ENCODE results near the gene MOB1B. TPM values are rescaled to one million over a fixed set of nuclear protein-coding genes. Genes with fewer than 3 reads are reported as not detected.
"Not testable (repeated sequence)": the region's sequence is repeated elsewhere in the genome, so short reads cannot be mapped to it uniquely, and the experiment has no call there.

The MOB1B gene
- total RNA-seq, 1 donor from 2014 or later = 23.4 TPM

- no peak for DNase-seq (ENCODE audit: low spot score)
Observed at GRCh38 chr4:70956549-70957210, 54.5 kb downstream of the MOB1B start.

- DNase-seq (ENCODE audit: low spot score) = no peak
Observed at GRCh38 chr4:70958681-70959080, 56.5 kb downstream of the MOB1B start.

- no peak for DNase-seq (ENCODE audit: low spot score)
Observed at GRCh38 chr4:70969076-70969475, 66.9 kb downstream of the MOB1B start.

GRCh38 chr4:70976252-70976651 is 74.1 kb downstream of the MOB1B start:
- no peak for DNase-seq (ENCODE audit: low spot score)

GRCh38 chr4:70979445-70980008 is 77.4 kb downstream of the MOB1B start:
- no peak for DNase-seq (ENCODE audit: low spot score)

- no peak for DNase-seq (ENCODE audit: low spot score)
Observed at GRCh38 chr4:70980196-70980595, 78.0 kb downstream of the MOB1B start.

GRCh38 chr4:70984106-70984505 is 81.9 kb downstream of the MOB1B start:
- DNase-seq (ENCODE audit: low spot score) = no peak

GRCh38 chr4:70984589-70984988 is 82.4 kb downstream of the MOB1B start:
- DNase-seq (ENCODE audit: low spot score) = no peak

- DNase-seq (ENCODE audit: low spot score) = no peak
Observed at GRCh38 chr4:70991596-70991995, 89.4 kb downstream of the MOB1B start.

- DNase-seq (ENCODE audit: low spot score) = no peak
Observed at GRCh38 chr4:70992391-70992881, 90.3 kb downstream of the MOB1B start.

GRCh38 chr4:70993181-70994068 is 91.3 kb downstream of the MOB1B start, which contains the start of gene DCK:
Gene DCK, plus strand, starts transcription at chr4:70993649. Its CDS starts 187 bp downstream, at chr4:70993836.
- DNase-seq (ENCODE audit: low spot score) = peak; percentile 90

- no peak for DNase-seq (ENCODE audit: low spot score)
Observed at GRCh38 chr4:70994069-70994366, 91.8 kb downstream of the MOB1B start.

- no peak for DNase-seq (ENCODE audit: low spot score)
Observed at GRCh38 chr4:70994387-70995099, 92.4 kb downstream of the MOB1B start.

GRCh38 chr4:70996018-70996360 is 93.8 kb downstream of the MOB1B start:
- no peak for DNase-seq (ENCODE audit: low spot score)

- no peak for DNase-seq (ENCODE audit: low spot score)
Observed at GRCh38 chr4:70997036-70997435, 94.9 kb downstream of the MOB1B start.

GRCh38 chr4:70997546-70997945 is 95.4 kb downstream of the MOB1B start:
- DNase-seq (ENCODE audit: low spot score) = no peak

- not testable (repeated sequence) for DNase-seq (ENCODE audit: low spot score)
Observed at GRCh38 chr4:70999639-71000038, 97.5 kb downstream of the MOB1B start.

GRCh38 chr4:71001363-71001762 is 99.2 kb downstream of the MOB1B start:
- DNase-seq (ENCODE audit: low spot score) = not testable (repeated sequence)

GRCh38 chr4:71004281-71004851 is 102.2 kb downstream of the MOB1B start:
- no peak for DNase-seq (ENCODE audit: low spot score)

- DNase-seq (ENCODE audit: low spot score) = not testable (repeated sequence)
Observed at GRCh38 chr4:71005025-71005424, 102.9 kb downstream of the MOB1B start.

- DNase-seq (ENCODE audit: low spot score) = no peak
Observed at GRCh38 chr4:71006203-71006907, 104.2 kb downstream of the MOB1B start.

Measured in ureter (tissue), 1 donor.